GM12878 (cell line): ENCODE measurements around the gene APOC1.

Source experiments
- CHD1 ChIP-seq: IDR thresholded peaks from 2 replicates; pipeline ENCODE4 v1.6.1; 2012; ENCODE audit warnings: low read depth, low read length, improper control_type of control experiment
- EGR1 ChIP-seq, 2 experiments: IDR thresholded peaks; 1 replicate in 1 of 2; 2 replicates in 1 of 2; pipeline ENCODE4 v1.6.1; 2011 to 2012; ENCODE audit warnings: low read depth in 2 of 2, low read length in 2 of 2, borderline replicate concordance in 1 of 2, mild to moderate bottlenecking in 1 of 2, moderate library complexity in 1 of 2
- EP300 ChIP-seq, 2 experiments: fragments of 150-350 bp in 1 of 2; IDR thresholded peaks; 2 replicates each; pipeline ENCODE4 v1.6.1; 2011 to 2012; ENCODE audit warnings: low read depth in 2 of 2, low read length in 2 of 2, borderline replicate concordance in 1 of 2, improper control_type of control experiment in 1 of 2, inconsistent platforms in 1 of 2; ENCODE audit not compliant: control insufficient read depth in 1 of 2
- ESRRA ChIP-seq: IDR thresholded peaks from 2 replicates; pipeline ENCODE4 v1.6.1; 2012; ENCODE audit warnings: mild to moderate bottlenecking, low read length, improper control_type of control experiment
- NFYB ChIP-seq: IDR thresholded peaks from 2 replicates; pipeline ENCODE4 v1.6.1; 2011; ENCODE audit warnings: low read depth, mild to moderate bottlenecking, low read length, improper control_type of control experiment, moderate library complexity; ENCODE audit not compliant: insufficient read depth
- POLR2A ChIP-seq: IDR thresholded peaks from 2 replicates; pipeline ENCODE4 v1.6.1; 2011; ENCODE audit warnings: low read depth, mild to moderate bottlenecking, low read length
- POLR2AphosphoS5 ChIP-seq: IDR thresholded peaks from 2 replicates; pipeline ENCODE4 v1.6.1; 2011; ENCODE audit warnings: mild to moderate bottlenecking, low read length, inconsistent platforms
- RAD21 ChIP-seq: IDR thresholded peaks from 2 replicates; pipeline ENCODE4 v1.6.1; 2011; ENCODE audit warnings: mild to moderate bottlenecking, low read depth, low read length, moderate library complexity; ENCODE audit not compliant: insufficient read depth
- SMAD1 ChIP-seq: fragments of 450-650 bp; IDR thresholded peaks from 2 replicates; pipeline ENCODE4 v1.6.1; 2018; ENCODE audit warnings: mild to moderate bottlenecking, low read depth; ENCODE audit not compliant: partially characterized antibody
- SUPT20H ChIP-seq: IDR thresholded peaks from 2 replicates; pipeline ENCODE4 v1.6.1; 2011; ENCODE audit warnings: low read depth, mild to moderate bottlenecking, low read length, moderate library complexity, borderline replicate concordance; ENCODE audit not compliant: control insufficient read depth
- YY1 ChIP-seq: IDR thresholded peaks from 2 replicates; pipeline ENCODE4 v1.6.1; 2011; ENCODE audit warnings: low read depth, mild to moderate bottlenecking, low read length
- TF ChIP-seq, protein P1 (sequence below), 3 experiments: IDR thresholded peaks in 2 of 3; conservative IDR thresholded peaks in 1 of 3; 2 replicates each; pipeline ENCODE4 v1.5.1; 2011; ENCODE audit warnings: low read depth in 3 of 3, low read length in 3 of 3, mild to moderate bottlenecking in 3 of 3, control low read depth in 2 of 3, moderate library complexity in 2 of 3, inconsistent platforms in 1 of 3, mixed read lengths in 1 of 3; ENCODE audit not compliant: control insufficient read depth in 2 of 3, insufficient read depth in 1 of 3; ENCODE audit errors: extremely low read depth in 1 of 3
- TF ChIP-seq, protein P2 (sequence below): IDR thresholded peaks from 2 replicates; pipeline ENCODE4 v1.6.1; 2012; ENCODE audit warnings: low read depth, low read length, improper control_type of control experiment
- TF ChIP-seq, protein P3 (sequence below): IDR thresholded peaks from 2 replicates; pipeline ENCODE4 v1.6.1; 2012; ENCODE audit warnings: low read depth, low read length, improper control_type of control experiment

DNA sequence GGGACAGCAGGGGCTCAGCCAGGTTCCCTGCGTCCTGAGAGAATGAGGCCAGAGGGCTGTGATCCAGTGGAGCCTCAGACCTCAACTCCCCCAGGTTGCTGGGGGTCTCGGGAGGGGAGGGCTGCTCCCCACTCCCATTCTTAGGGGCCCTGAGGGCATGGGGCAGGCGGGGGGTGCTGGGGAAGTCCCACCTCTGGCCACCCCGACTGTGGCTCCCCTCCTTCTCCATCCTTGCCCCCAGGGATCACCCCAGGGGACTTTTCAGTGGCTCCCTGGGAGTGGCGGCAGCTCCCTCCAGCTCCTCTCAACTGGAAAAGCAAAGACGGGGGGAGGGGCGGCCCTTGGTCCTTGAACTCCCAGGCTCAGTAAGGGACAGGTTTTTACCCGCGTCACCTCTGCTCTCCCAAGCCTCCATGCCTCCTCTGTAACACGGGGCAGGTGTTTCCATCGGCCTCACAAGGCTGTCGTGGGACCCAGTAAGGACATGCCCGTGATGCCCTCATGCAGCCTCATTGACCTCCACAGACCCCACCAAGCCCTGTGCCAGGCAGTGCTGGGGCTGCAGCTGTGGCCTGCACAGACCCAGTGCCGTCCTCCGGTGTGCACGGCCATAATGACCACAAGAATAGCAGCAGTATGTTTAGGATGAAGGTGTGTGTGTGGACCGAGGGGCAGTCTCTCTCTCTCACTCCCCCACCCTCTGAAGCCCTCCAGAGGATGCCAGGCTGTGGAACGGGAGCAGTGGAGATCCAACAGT is 34.9 kb upstream of the APOC1 start:
- TF ChIP-seq POLR2AphosphoS5 (no peak), YY1 (no peak), SMAD1 (no peak), NFYB (no peak), EGR1 (IDR thresholded peaks at IDR 0.05; ENCODE audit: borderline replicate concordance in 1 of 2, low read depth in 2 of 2, low read length in 2 of 2) (no peak), CHD1 (no peak), SUPT20H (no peak), RAD21 (no peak), ESRRA (no peak), POLR2A (no peak), EP300 (IDR thresholded peaks at IDR 0.05; ENCODE audit: borderline replicate concordance in 1 of 2, control insufficient read depth in 1 of 2, low read depth in 2 of 2, low read length in 2 of 2) (no peak)
- TF ChIP-seq, protein P1, sequence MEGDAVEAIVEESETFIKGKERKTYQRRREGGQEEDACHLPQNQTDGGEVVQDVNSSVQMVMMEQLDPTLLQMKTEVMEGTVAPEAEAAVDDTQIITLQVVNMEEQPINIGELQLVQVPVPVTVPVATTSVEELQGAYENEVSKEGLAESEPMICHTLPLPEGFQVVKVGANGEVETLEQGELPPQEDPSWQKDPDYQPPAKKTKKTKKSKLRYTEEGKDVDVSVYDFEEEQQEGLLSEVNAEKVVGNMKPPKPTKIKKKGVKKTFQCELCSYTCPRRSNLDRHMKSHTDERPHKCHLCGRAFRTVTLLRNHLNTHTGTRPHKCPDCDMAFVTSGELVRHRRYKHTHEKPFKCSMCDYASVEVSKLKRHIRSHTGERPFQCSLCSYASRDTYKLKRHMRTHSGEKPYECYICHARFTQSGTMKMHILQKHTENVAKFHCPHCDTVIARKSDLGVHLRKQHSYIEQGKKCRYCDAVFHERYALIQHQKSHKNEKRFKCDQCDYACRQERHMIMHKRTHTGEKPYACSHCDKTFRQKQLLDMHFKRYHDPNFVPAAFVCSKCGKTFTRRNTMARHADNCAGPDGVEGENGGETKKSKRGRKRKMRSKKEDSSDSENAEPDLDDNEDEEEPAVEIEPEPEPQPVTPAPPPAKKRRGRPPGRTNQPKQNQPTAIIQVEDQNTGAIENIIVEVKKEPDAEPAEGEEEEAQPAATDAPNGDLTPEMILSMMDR (IDR thresholded peaks at IDR 0.05 in 2 of 3, conservative IDR thresholded peaks at IDR 0.05 in 1 of 3; ENCODE audit: control insufficient read depth in 2 of 3, extremely low read depth in 1 of 3, insufficient read depth in 1 of 3, low read depth in 3 of 3, low read length in 3 of 3) = no peak
- TF ChIP-seq, protein P2, sequence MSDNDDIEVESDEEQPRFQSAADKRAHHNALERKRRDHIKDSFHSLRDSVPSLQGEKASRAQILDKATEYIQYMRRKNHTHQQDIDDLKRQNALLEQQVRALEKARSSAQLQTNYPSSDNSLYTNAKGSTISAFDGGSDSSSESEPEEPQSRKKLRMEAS = no peak
- TF ChIP-seq, protein P3, sequence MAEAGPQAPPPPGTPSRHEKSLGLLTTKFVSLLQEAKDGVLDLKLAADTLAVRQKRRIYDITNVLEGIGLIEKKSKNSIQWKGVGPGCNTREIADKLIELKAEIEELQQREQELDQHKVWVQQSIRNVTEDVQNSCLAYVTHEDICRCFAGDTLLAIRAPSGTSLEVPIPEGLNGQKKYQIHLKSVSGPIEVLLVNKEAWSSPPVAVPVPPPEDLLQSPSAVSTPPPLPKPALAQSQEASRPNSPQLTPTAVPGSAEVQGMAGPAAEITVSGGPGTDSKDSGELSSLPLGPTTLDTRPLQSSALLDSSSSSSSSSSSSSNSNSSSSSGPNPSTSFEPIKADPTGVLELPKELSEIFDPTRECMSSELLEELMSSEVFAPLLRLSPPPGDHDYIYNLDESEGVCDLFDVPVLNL = no peak
